Activated CD8-positive, alpha-beta memory T cell treated with anti-CD3 and anti-CD28 coated beads for 36 hours (primary cell): ENCODE results near the gene MAS1. TPM values are rescaled to one million over a fixed set of nuclear protein-coding genes. Genes with fewer than 3 reads are reported as not detected.

Source experiments
- CTCF ChIA-PET: fragments of 350-600 bp; sonication (Branson Sonifier 250); formaldehyde crosslinking; loops from one replicate; lab custom pipeline; 2021; ENCODE audit warnings: antibody characterized with exemption; lab: Charles Lee
- POLR2A ChIA-PET: fragments of 350-600 bp; sonication (Branson Sonifier 250); formaldehyde crosslinking; loops from one replicate; lab custom pipeline; 2021; ENCODE audit warnings: antibody characterized with exemption; lab: Charles Lee
- total RNA-seq, 2 experiments: library from RNA; stranded (reverse); gene quantifications; one replicate each; pipeline ENCODE4 v1.2.3, GENCODE V29; 2021

MAS1 gene
- total RNA-seq, 2 experiments from 2014 or later: not detected

DNA sequence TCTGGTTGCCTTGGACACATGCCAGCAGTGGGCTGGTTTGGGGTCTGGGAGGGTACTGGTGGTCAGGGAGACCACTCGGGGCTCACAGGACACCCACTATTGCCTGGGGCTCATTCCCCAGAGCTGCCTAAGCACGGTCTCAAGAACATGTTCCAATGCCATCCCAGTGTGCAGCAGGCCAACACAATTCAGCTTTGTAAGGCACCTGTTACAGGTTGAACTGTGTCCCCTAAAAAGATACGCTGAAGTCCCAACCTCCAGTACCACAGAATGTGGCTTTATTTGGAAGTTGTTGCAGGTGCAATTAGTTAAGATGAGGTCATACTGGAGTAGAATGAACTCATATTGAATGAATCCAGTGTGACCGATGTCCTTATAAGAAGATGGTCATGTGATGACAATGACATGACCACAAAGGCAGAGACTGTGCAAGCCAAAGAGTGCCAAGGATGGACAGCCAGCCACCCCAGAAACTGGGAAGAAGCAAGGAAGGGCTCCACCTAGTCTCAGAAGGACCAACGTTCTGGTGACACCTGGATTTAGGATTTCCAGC lies 13.5 kb upstream of the MAS1 start:
- ChIA-PET CTCF (no interaction called here), POLR2A (no interaction called here)

GRCh38 chr6:159878341-159878740 lies 12.4 kb upstream of the MAS1 start:
- CTCF ChIA-PET: interaction anchor here (1.5 kb wide), 1 partner anchor 11 kb away, joined by 3 read pairs; no protein-coding TSS in a partner anchor
- POLR2A ChIA-PET: no interaction called here

DNA sequence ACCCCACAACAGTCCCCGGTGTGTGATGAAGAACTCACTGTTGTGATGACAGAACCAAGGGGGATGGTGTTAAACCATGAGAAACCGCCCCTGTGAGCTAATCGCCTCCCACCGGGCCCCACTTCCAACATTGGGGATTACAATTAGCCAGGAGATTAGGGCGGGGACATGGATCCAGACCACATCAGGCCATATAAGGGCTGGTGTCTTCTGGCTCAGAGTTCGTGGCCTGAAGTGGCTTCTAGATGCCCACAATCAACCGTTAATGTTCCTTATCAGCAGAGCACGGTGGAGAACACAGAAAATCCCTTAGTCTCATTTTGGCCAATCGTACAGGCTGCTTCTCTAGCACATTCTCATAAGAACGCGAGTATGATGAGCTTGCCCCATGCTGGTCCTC lies 10.9 kb upstream of the MAS1 start:
- ChIA-PET POLR2A (no interaction called here), CTCF (no interaction called here)

GRCh38 chr6:159880412-159880975 lies 10.3 kb upstream of the MAS1 start:
- CTCF ChIA-PET: no interaction called here
- POLR2A ChIA-PET: no interaction called here

- ChIA-PET CTCF (no interaction called here), POLR2A (no interaction called here)
Observed at GRCh38 chr6:159884720-159885119, 6.1 kb upstream of the MAS1 start.

DNA sequence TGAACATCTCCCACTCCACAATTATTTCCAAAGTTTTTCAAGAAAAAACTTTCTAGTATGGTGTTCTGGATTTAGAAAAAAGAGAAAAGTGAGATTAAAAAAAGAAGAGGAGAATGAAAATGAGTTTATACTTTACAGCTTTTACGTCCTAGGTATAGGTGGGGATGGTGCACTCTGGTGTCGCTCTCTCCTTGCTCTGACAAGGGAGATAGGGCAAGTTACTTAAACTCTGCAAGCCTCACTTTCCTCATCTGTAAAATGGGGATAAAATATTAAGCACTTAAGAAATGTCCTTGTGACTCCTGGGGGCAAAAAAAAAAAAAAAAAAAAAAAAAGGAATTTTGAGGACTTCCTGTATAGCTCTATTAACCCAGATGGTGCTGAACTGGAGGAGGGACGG lies 4.5 kb upstream of the MAS1 start:
- POLR2A ChIA-PET: no interaction called here
- CTCF ChIA-PET: no interaction called here

GRCh38 chr6:159887146-159887545 lies 3.6 kb upstream of the MAS1 start:
- ChIA-PET CTCF (no interaction called here), POLR2A (interaction anchor here (0.5 kb wide), 1 partner anchor 101 kb away, joined by 5 read pairs; no protein-coding TSS in a partner anchor)

DNA sequence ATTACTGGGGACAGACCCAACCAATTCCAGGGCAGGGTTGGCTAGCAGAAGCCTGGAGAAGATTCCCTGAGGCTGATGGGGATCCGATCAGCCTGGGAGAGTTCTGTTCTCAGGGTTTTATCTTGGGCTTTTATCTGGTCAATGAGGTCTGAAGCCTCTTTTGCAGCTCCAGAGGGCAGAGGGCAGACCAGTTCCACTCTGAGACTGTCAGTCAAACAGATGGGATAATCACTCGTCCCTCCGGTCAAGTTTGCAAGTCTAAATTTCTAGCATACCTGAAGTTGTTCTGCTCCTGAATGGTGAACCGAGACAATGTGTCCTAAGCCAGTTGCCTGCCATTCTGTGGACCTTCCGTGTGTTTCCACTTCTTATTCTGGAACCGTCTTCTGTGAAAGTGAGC lies 3.0 kb upstream of the MAS1 start:
- POLR2A ChIA-PET: no interaction called here

DNA sequence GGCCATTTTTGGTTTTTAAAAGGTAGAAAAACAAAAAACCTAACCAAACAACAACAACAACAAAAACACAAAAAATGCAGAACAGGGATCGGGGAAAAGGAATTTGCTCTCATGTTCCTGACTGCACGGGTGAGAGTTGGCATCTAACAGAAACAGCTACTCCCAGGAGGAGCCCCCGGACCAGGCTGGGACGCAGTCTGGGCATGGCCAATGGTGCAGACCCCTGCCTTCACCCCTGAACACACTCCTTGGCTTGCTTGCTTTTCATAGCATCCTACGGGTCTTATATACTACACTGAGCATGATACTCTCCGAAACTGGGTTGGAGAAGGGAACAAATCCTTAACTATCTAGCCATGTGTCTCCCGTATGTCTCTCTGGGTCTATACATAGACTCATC lies 587 bp upstream of the MAS1 start:
- ChIA-PET CTCF (no interaction called here), POLR2A (no interaction called here)

More for the DNA sequence above, 3.0 kb upstream of the MAS1 start:
- CTCF ChIA-PET: no interaction called here

GRCh38 chr6:159892053-159892452 lies 1.3 kb downstream of the MAS1 start:
- CTCF ChIA-PET: no interaction called here
- POLR2A ChIA-PET: no interaction called here

- ChIA-PET POLR2A (no interaction called here), CTCF (no interaction called here)
Observed at GRCh38 chr6:159893064-159893463, 2.3 kb downstream of the MAS1 start.

GRCh38 chr6:159894991-159895390 lies 4.2 kb downstream of the MAS1 start:
- CTCF ChIA-PET: no interaction called here
- POLR2A ChIA-PET: no interaction called here

GRCh38 chr6:159897603-159898002 lies 6.8 kb downstream of the MAS1 start:
- POLR2A ChIA-PET: no interaction called here
- CTCF ChIA-PET: no interaction called here

DNA sequence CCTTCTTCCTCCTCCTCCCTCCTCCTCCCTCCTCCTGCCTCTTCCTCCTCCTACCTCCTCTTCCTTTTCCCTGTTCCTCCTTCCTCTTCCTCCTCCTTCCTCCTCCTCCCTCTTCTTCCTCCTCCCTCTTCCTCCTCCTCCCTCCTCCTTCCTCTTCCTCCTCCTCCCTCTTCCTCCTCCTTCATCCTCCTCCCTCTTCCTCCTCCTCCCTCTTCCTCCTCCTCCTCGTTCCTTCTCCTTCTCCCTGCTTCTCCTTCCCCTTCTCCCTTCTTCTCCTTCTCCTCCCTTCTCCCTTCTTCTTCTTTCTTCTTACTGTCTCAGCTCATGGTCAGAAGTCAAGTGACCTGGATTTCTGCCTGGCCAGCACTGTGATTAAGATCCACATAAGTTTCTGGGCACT lies 7.7 kb downstream of the MAS1 start:
- ChIA-PET CTCF (no interaction called here), POLR2A (no interaction called here)

DNA sequence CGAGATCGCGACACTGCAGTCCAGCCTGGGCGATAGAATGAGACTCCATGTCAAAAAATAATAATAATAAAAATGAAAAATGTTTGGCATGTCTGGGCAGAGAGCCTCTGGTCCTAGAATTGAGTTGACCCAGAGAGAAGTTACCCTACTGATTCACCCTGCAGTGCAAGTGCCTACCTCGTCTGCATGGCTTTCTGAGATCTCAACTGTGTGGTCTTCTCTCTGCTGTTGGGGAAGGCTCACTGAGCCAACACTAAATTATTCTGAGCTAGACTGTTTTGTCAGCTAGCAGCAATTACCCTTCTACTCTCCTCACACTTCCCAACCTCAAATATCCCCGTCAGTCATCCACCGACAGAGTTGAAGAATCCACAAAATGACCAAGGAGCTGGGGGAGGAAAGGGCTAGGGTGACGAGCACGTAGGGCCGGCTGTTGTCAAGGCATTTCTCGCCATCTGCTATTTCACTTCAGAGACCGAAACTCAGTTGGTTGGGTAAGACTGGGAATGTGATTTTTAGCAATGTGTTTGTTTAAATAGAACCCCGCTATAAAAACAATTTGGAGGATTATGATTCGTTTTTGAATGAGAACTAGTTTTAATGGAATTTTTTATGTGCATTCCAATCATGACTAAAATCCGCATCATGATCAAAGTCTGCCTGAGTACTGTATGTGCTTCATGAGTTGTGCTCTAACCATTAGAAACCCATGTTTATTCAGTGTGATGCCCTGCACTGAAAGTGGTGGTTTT lies 9.4 kb downstream of the MAS1 start:
- ChIA-PET POLR2A (no interaction called here), CTCF (no interaction called here)

GRCh38 chr6:159902620-159903019 lies 11.8 kb downstream of the MAS1 start:
- ChIA-PET POLR2A (no interaction called here), CTCF (no interaction called here)

DNA sequence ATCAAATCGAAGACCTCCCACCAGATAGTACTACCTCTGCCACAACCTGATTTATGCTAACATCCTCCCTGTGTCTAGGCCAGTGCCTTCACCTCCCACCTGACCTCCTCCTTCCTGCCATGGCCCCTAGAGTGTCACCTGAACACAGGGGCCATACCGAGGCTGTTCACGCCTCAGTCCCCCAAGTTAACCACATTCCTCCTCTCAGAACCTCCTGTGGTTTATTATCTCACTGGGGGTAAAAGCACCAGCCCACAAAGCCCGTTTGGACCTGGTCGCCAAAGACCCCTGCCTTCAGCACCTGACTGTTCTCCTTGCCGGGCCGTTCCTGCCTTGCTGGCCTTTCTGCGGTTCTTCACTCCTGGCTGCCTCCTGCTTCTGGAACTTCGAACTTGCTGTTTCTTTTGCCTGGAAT lies 13.7 kb downstream of the MAS1 start:
- ChIA-PET POLR2A (no interaction called here), CTCF (no interaction called here)

- POLR2A ChIA-PET: no interaction called here
- CTCF ChIA-PET: no interaction called here
Observed at GRCh38 chr6:159906400-159906799, 15.6 kb downstream of the MAS1 start.

DNA sequence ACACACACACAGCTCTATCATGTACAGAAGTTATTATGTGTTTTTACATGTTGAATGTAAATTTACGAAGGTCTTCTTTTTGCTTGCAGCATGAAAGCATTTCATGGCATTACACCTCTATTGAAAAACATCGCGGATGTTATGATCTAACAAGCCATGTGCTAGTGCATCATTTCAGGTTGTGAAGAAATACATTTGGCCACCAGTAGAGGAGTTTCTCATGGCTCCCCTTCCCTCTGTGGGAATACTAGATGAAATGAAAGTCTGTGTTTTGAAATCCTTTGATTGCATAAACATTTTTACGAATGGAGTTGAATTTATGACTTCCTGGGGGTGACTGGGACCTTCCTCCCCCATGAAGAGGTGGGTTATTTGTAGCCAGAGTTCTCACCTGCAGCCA lies 17.7 kb downstream of the MAS1 start:
- CTCF ChIA-PET: no interaction called here
- POLR2A ChIA-PET: no interaction called here

- POLR2A ChIA-PET: no interaction called here
- CTCF ChIA-PET: no interaction called here
Observed at GRCh38 chr6:159908979-159909378, 18.2 kb downstream of the MAS1 start.

DNA sequence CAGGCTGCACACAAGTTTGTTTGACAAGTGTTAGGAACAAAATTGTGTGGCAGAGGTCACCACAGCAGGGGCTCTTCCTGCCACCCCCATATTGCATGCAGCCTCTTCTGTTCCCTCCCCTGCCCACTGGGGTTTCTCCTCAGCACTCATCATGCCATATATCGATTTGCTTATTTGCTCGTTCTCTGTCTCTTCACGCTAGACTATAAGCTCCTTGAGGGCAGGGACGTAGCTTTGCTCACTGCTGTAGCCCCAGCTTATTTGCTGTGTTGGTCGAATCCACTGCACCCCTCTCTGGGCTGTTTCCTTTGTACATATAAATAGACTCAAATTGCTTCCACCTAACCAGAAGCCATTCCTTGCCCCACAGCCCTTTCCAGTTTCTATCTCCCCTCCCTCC lies 19.6 kb downstream of the MAS1 start:
- POLR2A ChIA-PET: no interaction called here
- CTCF ChIA-PET: no interaction called here
